Temporal lobe (tissue), 2 donors: ENCODE results near the gene CA6. TPM values are rescaled to one million over a fixed set of nuclear protein-coding genes. Genes with fewer than 3 reads are reported as not detected.

Experiments
- small RNA-seq: library from RNA; depleted of rRNA; stranded (forward); fragments of <200 nt; gene quantifications from one replicate; pipeline ENCODE3, GENCODE V24; 2014; ENCODE audit warnings: low replicate concordance
- total RNA-seq: library from RNA; depleted of rRNA; stranded (reverse); fragments of >200 nt; gene quantifications from one replicate; pipeline ENCODE4 v1.2.3, GENCODE V29; 2014

The CA6 gene
- total RNA-seq, 1 donor from 2014 or later, result not detected

Small RNA genes within 50 kb of the gene (small RNA-seq; reads per million reads assigned to genes)
- gene AL139415.2 (not detected), gene RN7SL451P (not detected)

Other genes starting within 250 kb of the CA6 start
- gene RERE, start 128.2 kb upstream of the CA6 start, total RNA-seq, result 674 TPM
- gene ENO1, start 67.2 kb upstream of the CA6 start, total RNA-seq, result 223 TPM
- not detected for gene SLC2A7, start 80.6 kb downstream of the CA6 start, total RNA-seq
- gene SLC2A5, start 123.8 kb downstream of the CA6 start, total RNA-seq, result 1.2 TPM
- 0.25 TPM for gene GPR157, start 183.2 kb downstream of the CA6 start, total RNA-seq